ENCODE data around the gene PDRG1.

DNA sequence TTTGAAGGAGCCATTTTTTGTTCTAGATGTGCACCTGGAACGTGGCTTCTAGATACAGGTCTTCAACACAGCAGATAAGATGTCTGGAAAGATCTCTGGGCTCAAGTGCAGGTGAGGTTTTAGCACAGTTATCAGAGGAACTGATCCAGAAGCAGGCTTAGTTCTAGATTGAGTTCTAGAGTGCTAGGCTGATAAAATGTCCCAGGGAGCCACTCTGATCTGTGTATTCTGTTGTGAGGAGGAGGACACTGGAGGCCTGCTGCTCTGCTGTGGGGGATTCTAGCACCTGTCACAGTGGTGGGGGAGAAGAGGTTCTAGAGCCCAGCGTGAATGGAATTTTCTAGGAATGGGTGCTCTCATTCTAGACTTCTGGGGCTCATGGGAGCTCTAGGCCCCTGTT is 46.4 kb upstream of the PDRG1 start:
- TF ChIP-seq CTCF (IDR thresholded peaks at IDR 0.05; ENCODE audit: poor library complexity, severe bottlenecking) (no peak), EZH2 (IDR thresholded peaks at IDR 0.05; ENCODE audit: borderline replicate concordance, insufficient read depth, low read length, poor library complexity, severe bottlenecking) (no peak), POLR2AphosphoS5 (IDR thresholded peaks at IDR 0.05) (no peak), EP300 (conservative IDR thresholded peaks at IDR 0.05; ENCODE audit: poor library complexity, severe bottlenecking) (no peak), TAF1 (IDR thresholded peaks at IDR 0.05; ENCODE audit: low read depth) (no peak)
